ENCODE results near the gene SERPINA3.

Gene SERPINA3

GRCh38 chr14:94655169-94655710, 43.0 kb downstream of the SERPINA3 start:
- no peak for DNase-seq (ENCODE audit: low spot score)

DNA sequence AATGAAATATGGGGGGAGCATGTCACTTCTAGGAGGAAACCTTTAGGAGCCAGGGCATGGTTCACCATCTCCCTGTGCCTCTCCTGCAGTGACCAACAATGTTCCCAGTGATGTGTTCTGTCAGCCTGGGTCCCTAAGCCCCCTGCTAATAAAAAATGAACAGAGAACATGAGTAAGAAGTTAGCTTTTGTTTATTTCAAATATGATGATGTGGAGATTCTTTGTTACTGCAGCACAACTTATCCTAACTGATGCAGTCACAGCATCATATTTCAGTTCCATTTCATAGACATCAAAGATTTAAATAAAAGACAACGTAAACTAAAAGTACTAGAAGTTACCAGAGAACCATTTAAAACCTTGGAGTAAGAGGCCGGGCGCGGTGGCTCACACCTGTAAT, 43.9 kb downstream of the SERPINA3 start:
- no peak for DNase-seq (ENCODE audit: low spot score)

GRCh38 chr14:94659256-94659655, 47.1 kb downstream of the SERPINA3 start:
- DNase-seq (ENCODE audit: low spot score) = no peak

DNA sequence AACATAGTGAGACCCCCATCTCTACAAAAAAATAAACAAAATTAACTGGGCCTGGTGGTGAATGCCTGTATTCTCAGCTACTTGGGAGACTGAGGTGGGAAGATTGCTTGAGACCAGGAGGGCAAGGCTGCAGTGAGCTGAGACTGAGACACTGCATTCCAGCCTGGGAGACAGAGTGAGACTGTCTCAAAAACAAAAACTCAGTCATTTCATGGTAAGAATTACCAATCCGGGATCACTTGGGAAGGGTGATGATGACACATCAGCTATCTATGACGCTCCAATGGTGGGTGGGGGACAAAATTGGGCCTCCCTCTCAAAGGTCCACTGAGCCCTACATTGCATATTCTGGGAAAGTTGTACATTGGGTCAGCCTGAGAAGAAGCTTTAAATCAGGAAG, 47.7 kb downstream of the SERPINA3 start:
- DNase-seq (ENCODE audit: low spot score) = no peak

DNA sequence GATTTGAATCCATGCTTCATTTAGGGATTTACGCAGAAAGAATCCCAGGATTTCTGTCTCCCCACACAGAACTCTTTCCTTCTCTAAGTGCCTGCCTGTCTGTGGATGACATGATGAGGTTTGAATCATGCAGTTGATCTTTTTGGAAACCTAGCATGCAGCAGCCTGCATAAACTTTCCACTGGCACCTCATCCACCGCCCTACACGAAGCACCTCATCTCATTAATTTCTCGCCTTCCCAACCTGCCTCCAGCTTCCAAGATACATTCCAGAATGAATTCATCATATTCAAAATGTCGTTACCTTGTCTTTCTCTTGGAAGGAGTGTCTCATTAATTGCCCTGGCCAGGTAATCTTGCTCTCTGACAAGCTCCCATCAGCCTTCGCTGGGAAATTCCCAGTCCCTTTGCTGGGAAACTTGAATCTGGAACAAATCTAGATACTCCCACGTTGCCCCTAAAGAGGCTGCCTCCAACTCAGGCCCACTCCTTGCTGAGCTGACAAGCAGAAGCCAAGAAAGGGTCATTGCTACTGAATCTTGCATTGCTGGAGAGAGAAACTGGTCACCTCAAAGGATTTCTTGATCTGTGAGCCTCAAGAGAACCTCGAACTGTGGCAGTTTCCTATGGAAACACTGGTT, 48.2 kb downstream of the SERPINA3 start:
- no peak for DNase-seq (ENCODE audit: low spot score)

DNA sequence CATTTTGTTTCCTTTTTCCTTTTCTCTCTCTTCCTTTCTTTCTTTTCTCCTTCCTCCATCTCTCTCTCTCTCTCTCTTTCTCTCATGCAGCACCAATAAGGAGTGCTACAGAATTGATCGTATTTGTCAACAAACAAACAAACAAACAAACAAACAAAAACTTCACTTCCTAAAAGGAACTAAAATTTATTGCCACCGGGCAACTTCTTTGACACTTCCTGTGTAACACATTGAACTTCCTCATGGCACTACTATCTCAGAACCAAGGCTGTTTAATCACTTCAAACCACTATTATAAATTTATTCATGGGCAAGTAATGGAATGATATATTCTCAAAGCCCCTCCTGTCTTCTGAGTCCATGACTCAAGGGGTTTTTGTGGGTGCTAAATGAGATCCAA, 51.3 kb downstream of the SERPINA3 start:
- DNase-seq (ENCODE audit: low spot score) = no peak

- DNase-seq (ENCODE audit: low spot score) = no peak
Observed at GRCh38 chr14:94663965-94664704, 51.9 kb downstream of the SERPINA3 start.

GRCh38 chr14:94665121-94665520, 52.9 kb downstream of the SERPINA3 start:
- no peak for DNase-seq (ENCODE audit: low spot score)

GRCh38 chr14:94665544-94665943, 53.4 kb downstream of the SERPINA3 start:
- DNase-seq (ENCODE audit: low spot score) = no peak

DNA sequence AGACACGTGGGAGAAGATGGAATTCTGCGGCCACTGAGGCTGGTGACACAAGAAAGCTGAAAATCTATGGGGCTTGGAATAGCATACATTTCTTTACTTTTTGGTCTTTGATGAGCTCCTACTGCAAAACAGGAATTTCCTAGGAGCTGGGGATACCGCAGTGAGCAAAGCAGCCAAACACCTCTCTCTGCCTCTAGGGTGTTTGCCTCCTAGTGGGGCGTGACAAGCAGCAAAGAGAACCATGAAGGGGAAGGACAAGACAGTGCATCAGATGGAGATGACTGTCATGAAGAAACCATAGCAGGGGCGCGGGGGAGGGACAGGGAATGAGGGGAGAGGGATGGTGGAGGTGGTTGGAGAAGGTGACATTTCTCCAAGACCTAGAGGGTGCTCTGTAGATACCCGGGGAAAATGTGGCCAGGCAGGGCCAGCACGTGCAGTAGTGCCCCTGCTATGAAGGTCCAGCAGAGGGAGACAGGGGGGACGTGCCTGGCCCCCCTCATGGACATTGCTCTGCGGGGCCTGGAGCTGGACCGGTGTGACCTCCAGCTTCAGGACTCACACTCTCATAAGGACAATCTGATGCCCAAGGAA, 58.6 kb downstream of the SERPINA3 start:
- DNase-seq (ENCODE audit: low spot score) = no peak

DNA sequence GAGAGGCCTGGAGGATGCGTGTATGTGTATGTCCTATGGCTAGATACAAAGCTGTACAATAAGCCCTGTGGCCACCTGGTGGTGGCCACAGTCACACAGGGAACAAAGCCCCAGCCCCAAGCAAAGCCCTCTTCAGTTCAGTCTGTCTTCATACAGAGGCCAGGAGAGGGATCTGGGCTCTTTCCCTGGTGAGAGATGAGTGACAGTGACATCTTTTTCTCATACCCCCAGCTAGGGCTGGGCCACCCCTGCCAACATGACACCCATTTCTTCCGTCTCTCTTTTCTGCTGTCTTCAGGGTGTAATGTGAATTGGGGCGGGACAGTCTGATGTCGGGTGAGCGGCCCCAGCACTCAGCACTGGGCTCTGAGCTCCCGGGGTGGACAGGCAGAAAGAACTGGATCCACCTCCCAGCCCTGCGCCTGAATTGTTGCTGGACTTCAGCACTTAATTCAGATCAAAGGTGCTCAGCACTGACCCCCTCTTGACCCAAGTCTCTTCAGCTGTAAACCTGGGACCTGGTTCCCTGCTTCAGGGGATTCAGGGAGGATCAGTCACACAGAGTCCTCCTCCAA, 59.8 kb downstream of the SERPINA3 start:
- no peak for DNase-seq (ENCODE audit: low spot score)

GRCh38 chr14:94673071-94673470, 60.9 kb downstream of the SERPINA3 start:
- DNase-seq (ENCODE audit: low spot score) = no peak

Data from CD4-positive, alpha-beta T cell treated with Interleukin-6 at 100 ng/mL for 8 hours (primary cell).